Measurements from ENCODE around the gene RAB11FIP3. TPM values are rescaled to one million over a fixed set of nuclear protein-coding genes. Genes with fewer than 3 reads are reported as not detected.

RAB11FIP3 gene
- total RNA-seq, 2 experiments from 2014 or later = 29.0 to 51.2 TPM

- no peak for TF ChIP-seq EZH2phosphoT487 (IDR thresholded peaks at IDR 0.05; ENCODE audit: borderline replicate concordance, low read depth, low read length)
- TF ChIP-seq CTCF (conservative IDR thresholded peaks at IDR 0.05; ENCODE audit: low read length) = no peak
- H3K27ac ChIP-seq (ENCODE audit: low read depth, low read length, poor library complexity, severe bottlenecking) = no peak overlapping the region
These were observed 17.5 kb downstream of the RAB11FIP3 start for GRCh38 chr16:442976-443375.

GRCh38 chr16:444027-444426 is 18.6 kb downstream of the RAB11FIP3 start:
- no peak overlapping the region for H3K27ac ChIP-seq (ENCODE audit: low read depth, low read length, poor library complexity, severe bottlenecking)

More at GRCh38 chr16:442976-443375, 17.5 kb downstream of the RAB11FIP3 start:
- Histone ChIP-seq H3K4me1 (ENCODE audit: insufficient read depth, low read length, poor library complexity, severe bottlenecking) (peaks cover 9% of the 10 kb centered on the region), H2AFZ (ENCODE audit: low read length) (no peak overlapping the region), H3K9me3 (ENCODE audit: low read length) (no peaks in the 10 kb centered on the region), H3K4me2 (ENCODE audit: low read length) (no peak overlapping the region), H4K20me1 (ENCODE audit: insufficient read depth, low read length) (no peaks in the 10 kb centered on the region; the same call in 1 of the 2 replicates), H3K4me3 (ENCODE audit: low read depth, low read length, poor library complexity, severe bottlenecking) (no peak overlapping the region), H3K9me2 (ENCODE audit: insufficient read depth, low read length) (no peaks in the 10 kb centered on the region), H3K36me3 (ENCODE audit: insufficient read depth, low read length) (peaks cover 5% of the 10 kb centered on the region; the same call in 1 of the 2 replicates), H3K79me2 (ENCODE audit: insufficient read depth, low read depth, low read length) (no peaks in the 10 kb centered on the region)
- POLR2A ChIA-PET = no interaction called here
- DNase-seq (ENCODE audit: low spot score) = peak; percentile 19
- CTCF ChIA-PET (ENCODE audit: unreplicated experiment) = no interaction called here
- intact Hi-C loops (cut with micrococcal nuclease; ENCODE audit: unreplicated experiment) = no loop called here
- no TSS peak for BruUV-seq (replicated peaks)

More at GRCh38 chr16:444027-444426, 18.6 kb downstream of the RAB11FIP3 start:
- no peaks in the 10 kb centered on the region for H3K9me2 ChIP-seq (ENCODE audit: insufficient read depth, low read length)
- H3K4me1 ChIP-seq (ENCODE audit: insufficient read depth, low read length, poor library complexity, severe bottlenecking) = peaks cover 9% of the 10 kb centered on the region
- intact Hi-C loops (cut with micrococcal nuclease; ENCODE audit: unreplicated experiment) = no loop called here
- no peak overlapping the region for H3K4me3 ChIP-seq (ENCODE audit: low read depth, low read length, poor library complexity, severe bottlenecking)
- no peak for DNase-seq (ENCODE audit: low spot score)
- H3K9me3 ChIP-seq (ENCODE audit: low read length) = no peaks in the 10 kb centered on the region
- BruUV-seq (replicated peaks) = no TSS peak
- H4K20me1 ChIP-seq (ENCODE audit: insufficient read depth, low read length) = no peaks in the 10 kb centered on the region; the same call in 1 of the 2 replicates
- H3K4me2 ChIP-seq (ENCODE audit: low read length) = no peak overlapping the region
- H3K79me2 ChIP-seq (ENCODE audit: insufficient read depth, low read depth, low read length) = no peaks in the 10 kb centered on the region
- CTCF ChIA-PET (ENCODE audit: unreplicated experiment) = no interaction called here
- TF ChIP-seq CTCF (conservative IDR thresholded peaks at IDR 0.05; ENCODE audit: low read length) = no peak
- TF ChIP-seq EZH2phosphoT487 (IDR thresholded peaks at IDR 0.05; ENCODE audit: borderline replicate concordance, low read depth, low read length) = no peak
- H3K36me3 ChIP-seq (ENCODE audit: insufficient read depth, low read length) = peaks cover 5% of the 10 kb centered on the region; the same call in 1 of the 2 replicates
- no peak overlapping the region for H2AFZ ChIP-seq (ENCODE audit: low read length)
- POLR2A ChIA-PET = interaction anchor here (0.6 kb wide), 1 partner anchor 11 kb away, joined by 3 read pairs; no protein-coding TSS in a partner anchor

Measured in OCI-LY7 (cell line).